WERI-Rb-1 (cell line): ENCODE results near the gene ERGIC1.
A peak's percentile ranks its signal among the peaks of the same experiment; 100 is the strongest.

Experiments used
- DNase-seq: peaks from one replicate; pipeline ENCODE4 v3.0.0-alpha.2; 2020
- H3K27ac ChIP-seq: fragments of 250-450 bp; sonication (Bioruptor Pico); 2 replicates; pipeline ENCODE4 v1.5.1; 2020; ENCODE audit warnings: mild to moderate bottlenecking, moderate library complexity
- H3K27me3 ChIP-seq: fragments of 250-450 bp; sonication (Bioruptor Pico); 2 replicates; pipeline ENCODE4 v1.5.1; 2021; ENCODE audit warnings: mild to moderate bottlenecking, low read depth, moderate library complexity; ENCODE audit not compliant: insufficient read depth, severe bottlenecking
- H3K36me3 ChIP-seq: fragments of 250-450 bp; sonication (Bioruptor Pico); 2 replicates; pipeline ENCODE4 v1.5.1; 2020; ENCODE audit warnings: mild to moderate bottlenecking, moderate library complexity
- H3K4me3 ChIP-seq: 2 replicates; pipeline ENCODE4 v1.5.1; 2011; ENCODE audit warnings: low read depth, mild to moderate bottlenecking, control low read depth, low read length
- H3K9me3 ChIP-seq: fragments of 250-450 bp; sonication (Bioruptor Pico); 2 replicates; pipeline ENCODE4 v1.5.1; 2021; ENCODE audit warnings: mild to moderate bottlenecking, moderate library complexity; ENCODE audit not compliant: severe bottlenecking
- CTCF ChIP-seq: IDR thresholded peaks from 2 replicates; pipeline ENCODE4 v1.5.1; 2011; ENCODE audit warnings: low read depth, mild to moderate bottlenecking, control low read depth, inconsistent platforms, low read length

Gene ERGIC1

GRCh38 chr5:172929371-172929838 is 95.4 kb downstream of the ERGIC1 start:
- no peak overlapping the region for H3K4me3 ChIP-seq
- no peak for TF ChIP-seq CTCF
- no peaks in the 10 kb centered on the region; the same call in 1 of the 2 replicates for H3K36me3 ChIP-seq
- H3K27me3 ChIP-seq: no peaks in the 10 kb centered on the region
- H3K27ac ChIP-seq: no peak overlapping the region
- no peak for DNase-seq
- H3K9me3 ChIP-seq: no peaks in the 10 kb centered on the region

GRCh38 chr5:172931001-172931536 is 97.0 kb downstream of the ERGIC1 start:
- no peak for TF ChIP-seq CTCF
- DNase-seq: no peak
- no peaks in the 10 kb centered on the region for H3K27me3 ChIP-seq
- no peaks in the 10 kb centered on the region; the same call in 1 of the 2 replicates for H3K36me3 ChIP-seq
- no peak overlapping the region for H3K4me3 ChIP-seq
- H3K27ac ChIP-seq: no peak overlapping the region
- no peaks in the 10 kb centered on the region for H3K9me3 ChIP-seq

GRCh38 chr5:172932313-172933017 is 98.4 kb downstream of the ERGIC1 start:
- Histone ChIP-seq H3K27ac (no peak overlapping the region), H3K36me3 (no peaks in the 10 kb centered on the region), H3K4me3 (no peak overlapping the region), H3K27me3 (no peaks in the 10 kb centered on the region), H3K9me3 (no peaks in the 10 kb centered on the region)
- DNase-seq: peak; percentile 55
- TF ChIP-seq CTCF: peak; percentile 92

GRCh38 chr5:172933238-172933637 is 99.2 kb downstream of the ERGIC1 start:
- Histone ChIP-seq H3K4me3 (no peak overlapping the region), H3K36me3 (no peaks in the 10 kb centered on the region), H3K9me3 (no peaks in the 10 kb centered on the region), H3K27ac (no peak overlapping the region), H3K27me3 (no peaks in the 10 kb centered on the region)
- DNase-seq: no peak
- no peak for TF ChIP-seq CTCF

- Histone ChIP-seq H3K27me3 (no peaks in the 10 kb centered on the region), H3K9me3 (no peaks in the 10 kb centered on the region), H3K4me3 (no peak overlapping the region), H3K36me3 (peaks cover 3% of the 10 kb centered on the region; the same call in 1 of the 2 replicates), H3K27ac (no peak overlapping the region)
- DNase-seq: no peak
- TF ChIP-seq CTCF: no peak
These were observed 101.0 kb downstream of the ERGIC1 start for GRCh38 chr5:172935096-172935495.
